Endothelial cell of umbilical vein (primary cell): ENCODE results near the gene LCTL. TPM values are rescaled to one million over a fixed set of nuclear protein-coding genes. Genes with fewer than 3 reads are reported as not detected.

Experiments
- BruUV-seq: library from RNA; stranded (reverse); fragments of 400-500 nt; replicated peaks from 2 replicates; lab custom pipeline; 2021; lab: Mats Ljungman, UMichigan
- CTCF ChIA-PET: fragments of 300-600, 350-600 bp; sonication (Branson Sonifier 250); formaldehyde crosslinking; loops from one replicate; lab custom pipeline; 2021; ENCODE audit warnings: antibody characterized with exemption, inconsistent platforms; lab: Charles Lee
- POLR2A ChIA-PET: fragments of 300-600, 350-600 bp; sonication (Branson Sonifier 250); formaldehyde crosslinking; loops from one replicate; lab custom pipeline; 2021; ENCODE audit warnings: antibody characterized with exemption, inconsistent platforms; lab: Charles Lee
- DNase-seq: peaks from one replicate; pipeline ENCODE4 v3.0.0-alpha.2; 2011; ENCODE audit warnings: low read depth, low spot score
- FAIRE-seq: peaks from 2 replicates; lab custom pipeline; 2011; peaks lifted over from hg19 to GRCh38; lab: Jason Lieb, UNC
- H2AFZ ChIP-seq: 2 replicates; pipeline ENCODE4 v1.6.0; 2012; ENCODE audit warnings: low read depth, low read length, control low read depth, inconsistent platforms
- H3K27ac ChIP-seq: 2 replicates; pipeline ENCODE4 v1.5.1; 2011; ENCODE audit warnings: low read depth, mild to moderate bottlenecking, control low read depth, low read length, moderate library complexity; ENCODE audit not compliant: insufficient read depth
- H3K27me3 ChIP-seq, 2 experiments: 2 replicates each; pipeline versions ENCODE4 v1.6.0 to v1.6.1; 2011; ENCODE audit warnings: low read length in 2 of 2, mixed read lengths in 1 of 2; ENCODE audit not compliant: control insufficient read depth in 2 of 2, insufficient read depth in 2 of 2
- H3K36me3 ChIP-seq, 2 experiments: 2 replicates in 1 of 2; 3 replicates in 1 of 2; pipeline ENCODE4 v1.5.1; 2011; ENCODE audit warnings: low read length in 2 of 2, mild to moderate bottlenecking in 1 of 2, moderate library complexity in 1 of 2; ENCODE audit not compliant: control insufficient read depth in 2 of 2, insufficient read depth in 2 of 2; ENCODE audit errors: extremely low read depth in 1 of 2
- H3K4me1 ChIP-seq: 3 replicates; pipeline ENCODE4 v1.5.1; 2011; ENCODE audit warnings: mild to moderate bottlenecking, low read length; ENCODE audit not compliant: control insufficient read depth, insufficient read depth; ENCODE audit errors: extremely low read depth
- H3K4me2 ChIP-seq: 2 replicates; pipeline ENCODE4 v1.6.1; 2011; ENCODE audit warnings: low read length, control low read depth, mixed read lengths; ENCODE audit not compliant: insufficient read depth
- H3K4me3 ChIP-seq, 3 experiments: fragments of 200-600 bp in 1 of 3; sonication (generic), shearing (Covaris generic) in 1 of 3; replicated peaks in 1 of 3; 2 replicates each; pipeline ENCODE4 v1.5.1; 2011 to 2016; ENCODE audit warnings: control low read depth in 3 of 3, low read length in 3 of 3, mild to moderate bottlenecking in 2 of 3, inconsistent platforms in 1 of 3, low read depth in 1 of 3, moderate library complexity in 1 of 3; ENCODE audit not compliant: insufficient read depth in 1 of 3
- H3K79me2 ChIP-seq: 2 replicates; pipeline ENCODE4 v1.6.0; 2012; ENCODE audit warnings: low read length, inconsistent platforms; ENCODE audit not compliant: control insufficient read depth, insufficient read depth
- H3K9ac ChIP-seq: replicated peaks from 2 replicates; pipeline ENCODE3; 2011; ENCODE audit warnings: low read length, control low read depth; ENCODE audit not compliant: insufficient read depth; ENCODE audit errors: extremely low read depth
- H3K9me1 ChIP-seq: replicated peaks from 3 replicates; pipeline ENCODE4 v1.6.0; 2011; ENCODE audit warnings: mild to moderate bottlenecking, low read length; ENCODE audit not compliant: control insufficient read depth, insufficient read depth; ENCODE audit errors: extremely low read depth
- H3K9me3 ChIP-seq: replicated peaks from 2 replicates; pipeline ENCODE4 v1.5.1; 2012; ENCODE audit warnings: low read length, inconsistent platforms; ENCODE audit not compliant: control insufficient read depth, insufficient read depth
- H4K20me1 ChIP-seq: replicated peaks from 2 replicates; pipeline ENCODE3; 2011; ENCODE audit warnings: mild to moderate bottlenecking, low read length; ENCODE audit not compliant: control insufficient read depth, insufficient read depth; ENCODE audit errors: extremely low read depth
- CTCF ChIP-seq, 2 donors: IDR thresholded peaks; 1 replicate in 1 of 2; 2 replicates in 1 of 2; pipeline ENCODE4 v1.5.1; 2011; ENCODE audit warnings: low read length in 2 of 2, mild to moderate bottlenecking in 2 of 2, moderate library complexity in 2 of 2, control low read depth in 1 of 2, inconsistent platforms in 1 of 2, low read depth in 1 of 2; ENCODE audit not compliant: insufficient read depth in 1 of 2; ENCODE audit errors: extremely low read depth in 1 of 2
- EZH2 ChIP-seq: IDR thresholded peaks from 2 replicates; pipeline ENCODE4 v1.6.1; 2012; ENCODE audit warnings: borderline replicate concordance, low read depth, mild to moderate bottlenecking, moderate library complexity, low read length, inconsistent platforms; ENCODE audit not compliant: severe bottlenecking
- FOS ChIP-seq: IDR thresholded peaks from 2 replicates; pipeline ENCODE4 v1.6.1; 2011; ENCODE audit warnings: mild to moderate bottlenecking, low read length, moderate library complexity, borderline replicate concordance; ENCODE audit not compliant: insufficient read depth
- GATA2 ChIP-seq: IDR thresholded peaks from 2 replicates; pipeline ENCODE4 v1.7.0; 2011; ENCODE audit warnings: low read depth, mild to moderate bottlenecking, moderate library complexity, mixed read lengths, low read length; ENCODE audit not compliant: insufficient read length, insufficient read depth
- JUN ChIP-seq: IDR thresholded peaks from 2 replicates; pipeline ENCODE4 v1.6.1; 2011; ENCODE audit warnings: borderline replicate concordance, low read depth; ENCODE audit not compliant: insufficient read length, insufficient read depth
- MYC ChIP-seq: IDR thresholded peaks from one replicate; pipeline ENCODE4 v1.6.1; 2011; ENCODE audit warnings: mild to moderate bottlenecking, low read depth, low read length
- POLR2A ChIP-seq: IDR thresholded peaks from 2 replicates; pipeline ENCODE4 v1.6.1; 2012; ENCODE audit warnings: low read depth, mild to moderate bottlenecking, control low read depth, low read length
- POLR2AphosphoS5 ChIP-seq: IDR thresholded peaks from 2 replicates; pipeline ENCODE4 v1.6.1; 2012; ENCODE audit warnings: low read depth, mild to moderate bottlenecking, control low read depth, low read length, moderate library complexity; ENCODE audit not compliant: insufficient read depth
- dilution Hi-C: fragments of 300-500 bp; cut with MboI; formaldehyde crosslinking; loops from one replicate; pipeline ENCODE4 v1.15.0; 2019; ENCODE audit warnings: low sequenced_read_pairs; ENCODE audit not compliant: extremely low pct_ligation_motif_present
- intact Hi-C: fragments of 100-400 bp; cut with micrococcal nuclease; formaldehyde crosslinking; loops from one replicate; pipeline ENCODE4 v1.10.0; 2022
- polyA plus RNA-seq, 4 experiments: library from polyadenylated mRNA; depleted of rRNA in 3 of 4; stranded (reverse) in 3 of 4; unstranded in 1 of 4; fragments of >200 nt; gene quantifications; 2 replicates each; pipeline versions ENCODE4 v1.2.1 to v1.2.3, GENCODE V29; 2011 to 2012; ENCODE audit warnings: missing spikeins in 1 of 4
- total RNA-seq: library from RNA; stranded (reverse); gene quantifications from 2 replicates; pipeline ENCODE4 v1.2.3, GENCODE V29; 2021
- TF ChIP-seq, protein P1 (sequence below): IDR thresholded peaks from 2 replicates; pipeline ENCODE4 v1.6.1; 2011; ENCODE audit not compliant: insufficient read depth, insufficient read length

The LCTL gene
- total and polyA plus RNA-seq, 2 donors (not counting 3 experiments of a cell fraction or from before 2014, with no cell fraction given), result 0.04 TPM; not detected in 1

DNA sequence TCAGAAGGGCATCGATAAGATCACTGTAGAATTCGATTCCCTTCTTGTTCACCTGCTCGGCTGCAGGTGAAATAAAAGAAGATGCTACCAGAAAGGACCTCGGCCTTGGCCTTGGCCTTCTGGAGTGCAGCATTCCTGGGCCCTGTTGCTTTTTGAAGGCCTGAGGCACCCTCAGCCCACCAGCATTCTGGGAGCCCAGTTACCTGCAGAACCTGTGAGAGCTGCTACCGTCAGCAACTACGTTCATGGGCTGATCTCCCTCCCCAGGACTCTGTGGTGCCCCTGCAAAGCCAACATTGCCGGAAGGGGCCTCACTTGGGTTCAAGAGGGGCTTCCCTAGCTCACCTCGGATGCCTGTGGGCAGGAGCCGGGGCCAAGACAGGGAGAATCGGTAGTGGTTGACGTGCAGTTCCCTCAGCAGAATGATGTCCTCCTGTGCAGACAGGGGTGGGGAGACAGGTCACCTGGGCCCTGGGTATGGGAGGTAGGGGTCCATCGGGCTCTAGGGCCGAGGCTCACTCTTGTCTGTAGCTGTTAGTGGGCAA lies 2.2 kb downstream of the LCTL start:
- Histone ChIP-seq H3K9ac (no peak overlapping the region), H3K4me2 (no peak overlapping the region), H3K4me3 (no peak overlapping the region), H2AFZ (no peak overlapping the region), H3K36me3 (no peaks in the 10 kb centered on the region), H3K27ac (no peak overlapping the region), H3K79me2 (no peaks in the 10 kb centered on the region), H3K9me3 (no peaks in the 10 kb centered on the region), H4K20me1 (no peaks in the 10 kb centered on the region), H3K9me1 (no peaks in the 10 kb centered on the region), H3K27me3 (no peaks in the 10 kb centered on the region), H3K4me1 (no peaks in the 10 kb centered on the region)
- DNase-seq, result no peak
- FAIRE-seq, result no peak
- POLR2A ChIA-PET, result no interaction called here
- no TSS peak for BruUV-seq
- CTCF ChIA-PET, result no interaction called here
- dilution Hi-C loops, result no loop called here
- intact Hi-C loops, result no loop called here
- TF ChIP-seq POLR2A (no peak), GATA2 (no peak), EZH2 (no peak), CTCF (IDR thresholded peaks at IDR 0.05; ENCODE audit: extremely low read depth in 1 of 2, insufficient read depth in 1 of 2, low read depth in 1 of 2, low read length in 2 of 2) (no peak), MYC (no peak), FOS (no peak), JUN (no peak), POLR2AphosphoS5 (no peak)
- TF ChIP-seq, protein P1, sequence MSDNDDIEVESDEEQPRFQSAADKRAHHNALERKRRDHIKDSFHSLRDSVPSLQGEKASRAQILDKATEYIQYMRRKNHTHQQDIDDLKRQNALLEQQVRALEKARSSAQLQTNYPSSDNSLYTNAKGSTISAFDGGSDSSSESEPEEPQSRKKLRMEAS, result no peak
